ELR (cell line): ENCODE results near the gene ALPK1.

ENCODE experiments used
- DNase-seq: peaks from one replicate; pipeline ENCODE4 v3.0.0-alpha.2; 2015; ENCODE audit warnings: low read depth

ALPK1 gene

DNA sequence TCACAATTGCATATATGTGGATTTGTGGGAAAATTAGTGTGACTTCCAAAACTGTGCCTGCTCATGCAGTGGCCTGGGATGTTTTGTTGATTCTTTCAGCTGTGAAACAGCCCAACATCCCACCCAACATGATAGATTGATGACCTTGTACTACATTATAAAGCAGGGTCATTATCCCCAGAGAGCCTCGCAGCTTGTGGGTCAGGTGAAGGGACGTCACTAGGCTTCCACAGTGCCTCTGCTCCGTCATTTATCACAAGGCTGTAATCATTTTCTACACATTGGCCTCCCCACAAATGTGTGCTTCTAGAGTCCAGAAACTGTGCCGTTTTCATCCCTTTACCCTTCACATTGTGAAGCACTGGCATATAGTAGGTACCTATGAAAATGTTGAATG lies 31.6 kb downstream of the ALPK1 start:
- no peak for DNase-seq

GRCh38 chr4:112329672-112330375 lies 32.7 kb downstream of the ALPK1 start:
- no peak for DNase-seq

- DNase-seq: no peak
Observed at GRCh38 chr4:112330921-112331320, 33.8 kb downstream of the ALPK1 start.

DNA sequence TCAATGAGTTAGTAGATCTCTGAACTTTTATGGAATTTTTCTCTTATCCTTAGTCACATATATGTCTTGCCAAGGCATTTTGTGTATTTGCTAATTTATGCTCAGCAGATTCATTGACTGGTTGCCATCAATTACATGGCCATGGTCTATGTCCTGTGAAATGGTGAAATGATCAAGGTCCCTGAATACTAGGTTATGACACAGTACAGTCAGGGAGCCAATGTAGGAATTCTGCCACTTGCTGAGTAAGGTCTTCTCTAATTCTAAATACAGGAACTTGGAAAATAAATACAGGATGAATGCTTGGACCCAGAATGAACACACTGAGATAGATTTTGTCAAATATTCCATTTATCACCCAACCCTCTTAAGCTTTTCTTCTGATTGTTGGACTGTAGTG lies 35.2 kb downstream of the ALPK1 start:
- no peak for DNase-seq

- no peak for DNase-seq
Observed at GRCh38 chr4:112340023-112340422, 42.9 kb downstream of the ALPK1 start.

DNA sequence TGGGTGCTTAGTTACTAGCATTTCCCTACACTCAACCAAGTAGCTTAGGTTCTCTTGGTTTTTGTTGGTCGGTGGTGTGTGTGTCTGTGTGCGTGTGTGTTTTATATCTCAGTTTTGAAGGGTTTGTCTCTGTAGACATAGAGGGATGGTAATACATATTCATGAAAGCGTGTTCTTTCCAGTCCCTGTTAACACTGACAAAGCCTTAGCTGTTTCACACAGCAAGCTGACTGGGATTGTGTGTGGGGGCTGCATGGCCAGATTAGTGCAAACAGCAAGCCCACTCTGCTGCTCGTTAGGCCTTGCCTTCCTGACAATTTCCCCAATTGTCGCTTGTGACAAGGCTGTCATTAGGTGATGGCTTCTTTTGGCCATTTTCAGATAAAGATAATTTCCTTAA lies 43.9 kb downstream of the ALPK1 start:
- no peak for DNase-seq

DNA sequence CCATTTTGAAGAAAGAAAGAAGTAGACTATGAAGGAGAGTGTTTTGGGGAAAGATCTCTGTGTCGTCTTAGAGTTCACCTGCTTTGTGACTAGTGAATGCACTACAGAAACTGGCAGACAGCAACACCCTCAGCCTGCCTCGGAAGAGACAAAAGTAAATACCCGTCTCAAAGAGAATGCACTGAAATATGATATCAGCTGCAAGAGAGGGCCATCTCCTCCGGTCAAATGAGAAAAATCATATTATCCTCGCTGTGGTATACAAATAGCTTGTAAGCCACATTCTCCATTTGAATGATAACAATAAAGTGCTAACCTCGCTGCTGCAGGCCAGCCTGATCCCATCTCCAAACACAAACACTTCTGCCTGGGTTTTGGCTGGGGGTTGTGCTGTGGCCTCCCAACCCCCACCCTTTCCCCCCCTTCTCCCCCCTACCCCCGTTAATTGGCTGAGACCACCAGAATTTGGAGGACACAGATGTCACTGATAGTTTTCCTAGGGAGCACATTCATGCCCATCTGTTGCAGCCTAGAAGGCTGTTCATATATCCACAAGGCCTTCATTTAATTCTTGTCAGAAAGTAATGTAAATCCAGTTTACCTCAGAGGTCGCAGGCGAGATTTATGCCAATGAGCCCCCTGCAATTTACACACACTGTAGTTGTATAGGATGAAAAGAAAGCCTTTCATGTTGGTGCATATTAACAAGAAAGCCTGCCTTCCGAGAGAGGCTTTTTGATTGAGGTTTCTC lies 46.3 kb downstream of the ALPK1 start:
- no peak for DNase-seq

- DNase-seq: peak; percentile 74
Observed at GRCh38 chr4:112348488-112349158, 51.5 kb downstream of the ALPK1 start.

DNA sequence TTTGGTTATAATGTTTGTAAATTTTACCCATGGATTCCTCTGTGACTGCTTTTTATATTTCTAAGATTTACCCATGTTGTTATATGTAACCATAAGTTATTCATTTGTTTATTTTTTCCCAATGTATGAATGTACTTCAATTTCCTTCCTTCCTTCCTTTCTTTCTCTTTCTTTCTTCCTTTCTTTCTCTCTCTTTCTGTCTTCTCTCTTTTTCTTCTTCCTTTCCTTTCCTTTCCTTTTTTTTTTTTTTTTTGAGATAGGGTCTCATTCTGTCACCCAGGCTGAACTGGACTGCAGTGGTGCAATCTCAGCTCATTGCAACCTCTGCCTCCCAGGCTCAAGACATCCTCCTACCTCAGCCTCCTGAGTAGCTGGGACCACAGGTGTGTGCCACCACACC lies 55.6 kb downstream of the ALPK1 start:
- DNase-seq: no peak

DNA sequence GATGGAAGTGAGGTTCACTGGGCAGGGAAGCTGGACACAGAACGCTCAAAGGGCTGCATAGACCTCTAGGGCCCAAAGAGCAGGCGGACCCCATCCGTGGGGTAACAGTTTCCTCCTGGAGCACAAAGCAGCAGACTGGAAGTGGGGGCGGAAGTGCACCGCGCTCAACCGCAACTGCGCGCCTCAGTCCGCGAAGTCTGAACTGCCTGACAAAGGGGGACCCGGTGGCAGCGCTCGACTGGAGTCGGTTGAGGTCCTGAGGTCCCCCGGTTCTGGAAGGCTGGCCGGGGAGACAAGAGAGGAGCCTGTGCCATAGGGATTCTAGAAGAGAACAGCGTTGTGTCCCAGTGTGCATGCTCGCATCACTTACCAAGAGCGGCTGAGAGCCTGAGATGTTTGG lies 58.5 kb downstream of the ALPK1 start:
- no peak for DNase-seq

DNA sequence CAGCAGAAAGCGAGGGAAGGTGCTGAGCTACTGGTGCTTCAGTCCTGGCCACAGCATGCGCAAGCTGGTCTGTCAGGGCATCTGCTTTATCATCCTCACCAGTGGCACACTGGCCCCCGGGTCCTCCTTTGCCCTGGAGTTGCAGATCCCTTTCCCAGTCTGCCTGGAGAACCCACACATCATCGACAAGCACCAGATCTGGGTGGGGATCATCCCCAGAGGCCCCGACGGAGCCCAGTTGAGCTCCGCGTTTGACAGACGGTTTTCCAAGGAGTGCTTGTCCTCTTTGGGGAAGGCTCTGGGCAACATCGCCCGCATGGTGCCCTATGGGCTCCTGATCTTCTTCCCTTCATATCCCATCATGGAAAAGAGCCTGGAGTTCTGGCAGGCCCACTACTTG lies 60.3 kb downstream of the ALPK1 start:
- DNase-seq: no peak

GRCh38 chr4:112357897-112358296 lies 60.7 kb downstream of the ALPK1 start:
- no peak for DNase-seq

DNA sequence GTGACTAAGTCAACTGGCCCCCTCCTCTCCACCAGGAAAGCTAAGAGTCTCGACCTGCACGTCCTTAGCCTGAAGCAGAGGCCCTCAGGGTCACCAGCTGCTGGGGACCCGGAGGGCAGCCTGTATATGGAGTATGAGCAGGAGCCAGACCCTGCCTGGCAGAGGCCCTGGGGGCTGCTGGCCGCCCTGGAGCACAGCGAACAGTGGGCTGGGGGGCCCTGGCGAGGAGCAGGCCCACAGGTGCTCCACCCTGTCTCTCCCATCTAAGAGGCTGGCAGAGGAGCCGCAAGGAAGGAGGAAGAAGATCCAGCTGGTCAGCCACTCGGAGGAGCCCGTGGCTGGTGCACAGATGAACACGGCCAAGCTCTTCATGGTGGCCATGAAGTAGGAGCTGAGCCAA lies 61.2 kb downstream of the ALPK1 start:
- no peak for DNase-seq

- DNase-seq: no peak
Observed at GRCh38 chr4:112358952-112359749, 62.0 kb downstream of the ALPK1 start.

GRCh38 chr4:112361181-112361791 lies 64.1 kb downstream of the ALPK1 start:
- peak; percentile 19 for DNase-seq

DNA sequence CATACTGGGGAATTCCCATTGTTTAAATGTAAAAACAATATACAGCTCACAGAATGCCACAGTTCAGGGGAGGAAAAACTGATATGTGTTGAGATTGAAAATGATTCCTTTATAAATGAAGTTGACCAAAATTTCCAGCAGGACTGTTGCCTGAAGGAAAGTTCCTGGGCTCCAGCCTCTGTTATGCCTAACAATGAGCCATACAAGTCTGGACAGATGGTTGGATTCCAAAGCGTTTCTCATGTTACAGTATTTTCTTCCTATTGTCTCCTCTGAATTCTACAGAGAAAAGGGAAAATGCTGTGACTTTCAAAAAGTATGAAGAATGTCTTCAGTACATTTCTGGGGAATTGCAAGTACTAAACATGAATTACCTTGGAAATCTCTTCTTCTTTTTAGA lies 73.3 kb downstream of the ALPK1 start:
- DNase-seq: no peak

GRCh38 chr4:112371361-112371760 lies 74.2 kb downstream of the ALPK1 start:
- no peak for DNase-seq

GRCh38 chr4:112374850-112375249 lies 77.7 kb downstream of the ALPK1 start:
- no peak for DNase-seq

GRCh38 chr4:112377171-112377570 lies 80.0 kb downstream of the ALPK1 start:
- DNase-seq: no peak

DNA sequence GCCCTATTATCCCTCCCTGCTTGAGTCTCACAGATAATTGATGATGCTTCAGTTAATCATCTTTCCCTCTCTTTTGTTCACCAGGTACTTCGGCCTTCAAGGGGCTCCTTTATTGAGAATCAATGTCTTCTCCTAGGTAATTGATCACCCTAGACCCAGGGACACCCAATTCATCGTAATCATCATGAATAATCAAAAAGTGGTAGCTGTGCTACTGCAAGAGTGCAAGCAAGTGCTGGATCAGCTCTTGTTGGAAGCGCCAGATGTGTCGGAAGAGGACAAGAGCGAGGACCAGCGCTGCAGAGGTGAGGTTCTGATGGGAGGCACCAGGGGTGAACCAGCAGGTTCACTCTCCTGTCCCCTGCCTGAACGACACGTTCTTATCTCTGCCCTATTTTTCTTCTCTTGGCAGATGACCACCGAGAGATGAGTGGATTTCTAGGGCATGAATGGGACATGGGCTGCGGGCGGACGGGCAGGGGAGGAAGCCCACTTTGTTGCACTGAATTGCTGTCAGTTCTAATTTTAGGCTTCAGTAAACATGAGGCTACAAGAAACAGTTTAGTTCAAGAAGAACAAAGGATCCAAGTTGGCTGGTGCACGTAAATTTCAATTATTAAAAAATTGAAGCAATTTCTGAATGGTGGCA lies 80.5 kb downstream of the ALPK1 start:
- DNase-seq: no peak

GRCh38 chr4:112378243-112378620 lies 81.1 kb downstream of the ALPK1 start:
- DNase-seq: no peak

DNA sequence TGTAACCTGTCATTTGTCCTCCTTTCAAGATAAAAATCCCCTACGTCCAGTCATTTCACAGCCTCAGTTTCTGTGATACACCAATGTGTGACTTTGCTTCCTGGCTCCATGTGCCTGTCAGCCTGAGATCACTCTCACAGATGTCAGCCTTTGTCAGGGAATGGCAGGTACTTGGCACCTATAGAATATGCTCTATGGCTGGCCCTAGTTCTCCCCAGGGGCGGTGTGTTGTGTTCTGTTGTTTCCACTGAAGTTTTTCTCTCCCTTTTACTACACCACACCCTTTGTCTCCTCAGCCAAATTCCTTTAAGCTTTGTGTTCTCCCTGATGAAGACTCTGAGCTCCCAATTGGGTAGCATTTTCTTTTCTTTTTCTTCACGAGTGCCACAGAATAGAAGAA lies 81.7 kb downstream of the ALPK1 start:
- no peak for DNase-seq
